HG03442 (cell line): ENCODE data around the gene PRKN.

Source experiments
- ATAC-seq: cut with Tn5 transposase; IDR thresholded peaks from one replicate; pipeline ENCODE4 v1.9.1; 2021; ENCODE audit warnings: mild to moderate bottlenecking, moderate library complexity; ENCODE audit not compliant: unreplicated experiment

Gene PRKN

GRCh38 chr6:162256361-162256760 is 471.2 kb downstream of the PRKN start:
- ATAC-seq, result no peak

GRCh38 chr6:162251257-162251656 is 476.3 kb downstream of the PRKN start:
- ATAC-seq, result no peak

GRCh38 chr6:162249907-162250642 is 477.5 kb downstream of the PRKN start:
- no peak for ATAC-seq

GRCh38 chr6:162245830-162246420 is 481.6 kb downstream of the PRKN start:
- no peak for ATAC-seq

GRCh38 chr6:162244031-162244430 is 483.5 kb downstream of the PRKN start:
- ATAC-seq, result no peak

GRCh38 chr6:162242915-162243314 is 484.7 kb downstream of the PRKN start:
- no peak for ATAC-seq

GRCh38 chr6:162239330-162239729 is 488.2 kb downstream of the PRKN start:
- no peak for ATAC-seq

- ATAC-seq, result no peak
Observed at GRCh38 chr6:162238675-162239074, 488.9 kb downstream of the PRKN start.

GRCh38 chr6:162237331-162237730 is 490.2 kb downstream of the PRKN start:
- ATAC-seq, result no peak

GRCh38 chr6:162234631-162235030 is 492.9 kb downstream of the PRKN start:
- no peak for ATAC-seq

- ATAC-seq, result no peak
Observed at GRCh38 chr6:162230147-162230752, 497.3 kb downstream of the PRKN start.

GRCh38 chr6:162229093-162229492 is 498.5 kb downstream of the PRKN start:
- ATAC-seq, result no peak

GRCh38 chr6:162226803-162227202 is 500.8 kb downstream of the PRKN start:
- ATAC-seq, result no peak

GRCh38 chr6:162222521-162222920 is 505.0 kb downstream of the PRKN start:
- no peak for ATAC-seq

GRCh38 chr6:162220876-162221275 is 506.7 kb downstream of the PRKN start:
- ATAC-seq, result no peak

GRCh38 chr6:162219266-162219665 is 508.3 kb downstream of the PRKN start:
- ATAC-seq, result no peak

GRCh38 chr6:162217811-162218493 is 509.6 kb downstream of the PRKN start:
- no peak for ATAC-seq

- no peak for ATAC-seq
Observed at GRCh38 chr6:162217058-162217457, 510.5 kb downstream of the PRKN start.

- no peak for ATAC-seq
Observed at GRCh38 chr6:162211777-162212176, 515.8 kb downstream of the PRKN start.

- no peak for ATAC-seq
Observed at GRCh38 chr6:162211022-162211421, 516.5 kb downstream of the PRKN start.

- no peak for ATAC-seq
Observed at GRCh38 chr6:162203287-162203686, 524.3 kb downstream of the PRKN start.
